ENCODE measurements around the gene INCENP.
A peak's percentile ranks its signal among the peaks of the same experiment; 100 is the strongest.
"Not testable (repeated sequence)": the region's sequence is repeated elsewhere in the genome, so short reads cannot be mapped to it uniquely, and the experiment has no call there.

The INCENP gene

DNA sequence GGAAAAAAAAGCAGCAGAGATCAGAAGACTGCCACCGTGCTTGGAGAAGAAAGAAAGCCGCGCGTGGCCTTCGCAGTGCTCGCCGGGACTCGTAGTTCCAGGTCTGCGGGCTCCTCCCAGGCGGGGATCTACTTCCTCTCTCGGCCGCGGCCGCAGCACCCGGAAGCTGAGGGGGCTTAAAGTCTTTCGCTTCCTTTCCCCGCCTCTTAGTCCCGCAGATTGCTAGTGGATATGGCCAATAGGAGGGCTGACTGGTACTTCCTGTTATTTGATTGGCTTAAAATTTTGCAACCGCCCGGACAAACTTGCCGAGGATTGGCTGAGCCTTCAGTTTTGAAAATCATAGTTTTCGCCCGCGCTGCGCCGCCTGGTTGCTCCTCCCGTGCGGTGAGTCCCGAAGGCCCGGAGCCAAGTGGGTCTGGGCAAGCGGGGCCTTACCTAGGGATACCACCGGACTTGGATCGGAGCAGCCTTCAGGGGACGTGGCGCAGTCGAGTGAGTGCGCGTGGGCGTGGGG lies at the start of gene INCENP:
Gene INCENP (plus strand): TSS at position 343 of the 517 bp plus-strand sequence. CDS start 4,151 bp downstream, outside the sequence.
- TF ChIP-seq, protein P1, sequence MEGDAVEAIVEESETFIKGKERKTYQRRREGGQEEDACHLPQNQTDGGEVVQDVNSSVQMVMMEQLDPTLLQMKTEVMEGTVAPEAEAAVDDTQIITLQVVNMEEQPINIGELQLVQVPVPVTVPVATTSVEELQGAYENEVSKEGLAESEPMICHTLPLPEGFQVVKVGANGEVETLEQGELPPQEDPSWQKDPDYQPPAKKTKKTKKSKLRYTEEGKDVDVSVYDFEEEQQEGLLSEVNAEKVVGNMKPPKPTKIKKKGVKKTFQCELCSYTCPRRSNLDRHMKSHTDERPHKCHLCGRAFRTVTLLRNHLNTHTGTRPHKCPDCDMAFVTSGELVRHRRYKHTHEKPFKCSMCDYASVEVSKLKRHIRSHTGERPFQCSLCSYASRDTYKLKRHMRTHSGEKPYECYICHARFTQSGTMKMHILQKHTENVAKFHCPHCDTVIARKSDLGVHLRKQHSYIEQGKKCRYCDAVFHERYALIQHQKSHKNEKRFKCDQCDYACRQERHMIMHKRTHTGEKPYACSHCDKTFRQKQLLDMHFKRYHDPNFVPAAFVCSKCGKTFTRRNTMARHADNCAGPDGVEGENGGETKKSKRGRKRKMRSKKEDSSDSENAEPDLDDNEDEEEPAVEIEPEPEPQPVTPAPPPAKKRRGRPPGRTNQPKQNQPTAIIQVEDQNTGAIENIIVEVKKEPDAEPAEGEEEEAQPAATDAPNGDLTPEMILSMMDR (IDR thresholded peaks at IDR 0.05; ENCODE audit: extremely low read depth, missing control alignments), result no peak
- DNase-seq (ENCODE audit: low spot score), result peak; percentile 95

DNA sequence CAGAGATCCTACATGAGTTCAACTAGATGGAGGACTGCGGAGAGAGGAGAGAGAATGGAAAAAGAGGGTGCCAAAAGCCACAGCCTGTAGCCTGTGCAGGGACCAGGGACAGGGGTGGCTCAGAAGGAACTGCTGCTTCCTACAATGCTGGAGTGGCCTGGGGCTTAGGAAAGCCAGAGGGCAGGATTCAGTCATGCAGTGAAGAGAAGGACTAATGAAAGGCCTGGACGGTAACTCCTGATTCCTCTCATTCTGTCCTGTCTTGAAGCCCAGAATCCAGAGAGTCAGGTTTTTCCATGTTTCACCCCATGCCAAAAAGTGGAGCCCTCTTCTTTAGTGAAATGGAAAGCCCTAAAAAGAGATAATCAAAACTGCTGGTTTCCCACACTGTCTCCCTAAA lies 48.4 kb upstream of the INCENP start:
- no peak for DNase-seq (ENCODE audit: low spot score)

DNA sequence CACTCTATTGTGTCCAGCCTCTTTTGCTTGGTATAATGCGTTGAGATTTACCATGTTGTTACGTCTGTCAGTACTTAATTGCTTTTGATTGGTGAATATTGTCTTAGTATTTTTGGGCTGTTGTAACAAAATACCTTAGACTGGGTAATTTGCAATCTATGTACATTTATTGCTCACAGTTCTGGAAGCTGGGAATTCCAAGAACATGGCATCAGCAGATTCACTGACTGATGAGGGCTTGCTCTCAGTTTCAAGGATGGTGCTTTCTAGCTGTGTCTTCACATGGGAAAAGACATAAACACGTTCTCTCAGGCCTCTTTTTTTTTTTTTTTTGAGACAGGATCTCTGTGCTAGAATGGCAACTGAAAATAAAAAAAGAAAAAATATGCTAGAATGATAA lies 46.7 kb upstream of the INCENP start:
- TF ChIP-seq, protein P1 (IDR thresholded peaks at IDR 0.05; ENCODE audit: extremely low read depth, missing control alignments), result no peak
- no peak for DNase-seq (ENCODE audit: low spot score)

More for the DNA sequence above, 48.4 kb upstream of the INCENP start:
- TF ChIP-seq, protein P1 (IDR thresholded peaks at IDR 0.05; ENCODE audit: extremely low read depth, missing control alignments), result no peak

DNA sequence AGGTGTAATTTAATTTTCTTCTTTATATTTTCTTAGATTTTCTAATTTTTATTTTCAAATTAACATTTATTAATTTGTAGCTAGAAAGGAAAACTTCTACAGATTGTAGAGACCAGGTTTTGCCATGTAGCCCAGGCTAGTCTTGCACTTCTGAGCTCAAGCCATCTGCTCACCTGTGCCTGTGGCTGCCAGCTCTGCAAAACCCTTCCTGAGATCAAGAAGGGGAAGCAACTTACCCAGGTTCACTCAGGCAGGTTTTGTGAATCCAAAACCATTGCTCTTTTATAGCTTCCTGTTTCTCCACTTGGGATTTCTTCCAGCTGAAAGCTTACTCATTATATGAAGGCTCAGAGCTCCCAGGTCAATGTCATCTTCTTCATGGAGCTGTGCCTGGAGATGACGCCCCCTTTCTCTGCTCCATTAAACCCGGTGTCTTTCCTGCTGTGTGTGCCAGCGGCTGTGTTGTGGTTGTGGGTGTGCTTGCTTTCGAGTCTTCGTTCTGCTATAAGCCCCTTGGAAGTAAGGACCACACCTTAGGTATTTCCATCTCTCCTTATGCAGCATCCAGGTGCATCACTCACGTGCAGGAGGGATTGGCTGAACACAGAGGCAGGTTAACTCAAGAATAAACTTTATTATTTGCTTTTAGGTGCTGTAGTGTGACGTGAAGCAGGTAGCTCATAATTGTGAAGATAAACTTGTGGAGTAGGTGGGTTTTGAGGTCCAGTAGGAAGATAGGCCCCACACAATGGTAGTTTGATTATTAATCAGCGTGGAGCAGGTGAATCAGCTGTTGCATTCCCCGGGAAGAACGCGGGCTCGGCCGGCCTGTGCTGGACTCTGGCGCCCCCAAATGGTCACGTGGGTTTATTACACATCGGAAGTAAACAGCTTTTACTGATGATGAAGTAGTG lies 42.2 kb upstream of the INCENP start:
- TF ChIP-seq, protein P1 (IDR thresholded peaks at IDR 0.05; ENCODE audit: extremely low read depth, missing control alignments), result peak; percentile 55
- DNase-seq (ENCODE audit: low spot score), result peak; percentile 70

DNA sequence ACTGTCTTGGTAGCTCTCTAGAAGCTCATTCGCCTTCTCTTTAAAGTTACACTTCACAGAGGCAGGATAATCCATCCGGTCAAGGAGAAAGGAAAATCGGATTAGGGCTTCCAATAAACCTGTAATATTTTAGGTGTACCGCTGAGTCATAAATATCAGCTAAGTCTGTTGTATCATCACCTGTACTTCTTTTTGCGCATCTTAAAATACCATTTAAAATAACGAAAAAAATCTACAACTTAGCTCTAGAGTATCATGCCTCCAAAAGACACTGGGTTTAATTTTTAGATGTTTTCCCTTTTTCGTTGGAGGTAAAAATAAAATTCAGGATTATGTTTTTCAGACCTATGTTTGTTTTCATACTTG lies 41.5 kb upstream of the INCENP start:
- TF ChIP-seq, protein P1 (IDR thresholded peaks at IDR 0.05; ENCODE audit: extremely low read depth, missing control alignments), result no peak
- no peak for DNase-seq (ENCODE audit: low spot score)

DNA sequence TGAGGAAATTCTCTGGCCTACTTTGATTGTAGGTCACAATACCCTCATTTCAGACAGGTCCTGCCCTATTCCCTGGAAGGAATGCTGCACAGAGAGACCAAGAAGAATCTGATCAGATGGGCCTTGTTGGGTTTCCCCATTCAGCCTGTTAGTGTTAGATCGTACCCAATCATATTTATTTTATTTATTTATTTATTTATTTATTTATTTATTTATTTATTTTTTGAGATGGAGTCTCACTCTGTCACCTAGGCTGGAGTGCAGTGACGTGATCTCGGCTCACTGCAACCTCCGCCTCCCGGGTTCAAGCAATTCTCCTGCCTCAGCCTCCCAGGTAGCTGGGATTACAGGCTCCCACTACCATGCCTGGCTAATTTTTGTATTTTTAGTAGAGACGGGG lies 39.0 kb upstream of the INCENP start:
- DNase-seq (ENCODE audit: low spot score), result not testable (repeated sequence)

DNA sequence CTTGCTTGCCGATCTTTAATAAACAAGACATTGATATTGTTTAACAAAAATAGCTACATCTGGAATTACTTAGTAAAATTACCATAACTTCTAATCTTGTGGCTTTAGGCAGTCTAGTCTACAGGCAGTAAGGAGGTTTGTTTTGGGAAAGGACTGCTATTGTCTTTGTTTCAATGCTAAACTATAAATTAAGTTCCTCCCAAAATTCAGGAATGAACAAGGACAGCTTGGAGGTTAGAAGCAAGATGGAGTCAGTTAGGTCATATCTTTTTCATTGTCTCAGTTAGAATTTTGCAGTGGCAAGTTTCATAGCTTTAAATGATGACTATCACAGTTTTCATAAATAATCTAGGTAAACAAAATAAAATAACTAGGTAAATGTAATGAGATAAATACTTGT lies 36.1 kb upstream of the INCENP start:
- TF ChIP-seq, protein P1 (IDR thresholded peaks at IDR 0.05; ENCODE audit: extremely low read depth, missing control alignments), result no peak
- DNase-seq (ENCODE audit: low spot score), result no peak
